Endodermal cell (in vitro differentiated cells): Measurements from ENCODE around the gene ZNF605. TPM values are rescaled to one million over a fixed set of nuclear protein-coding genes. Genes with fewer than 3 reads are reported as not detected.
A peak's percentile ranks its signal among the peaks of the same experiment; 100 is the strongest.

ENCODE experiments used
- DNase-seq: peaks from one replicate; pipeline ENCODE4 v3.0.0-alpha.2; 2017
- H3K27ac ChIP-seq: 2 replicates; pipeline ENCODE4 v1.5.1; 2013; ENCODE audit warnings: mild to moderate bottlenecking, low read depth, low read length, moderate library complexity
- H3K27me3 ChIP-seq: 2 replicates; pipeline ENCODE4 v1.6.1; 2013; ENCODE audit warnings: mild to moderate bottlenecking, low read length, moderate library complexity; ENCODE audit not compliant: insufficient read depth, control insufficient read depth, poor library complexity, severe bottlenecking
- H3K36me3 ChIP-seq: 2 replicates; pipeline ENCODE4 v1.7.0; 2013; ENCODE audit warnings: mild to moderate bottlenecking, low read length, moderate library complexity; ENCODE audit not compliant: control insufficient read depth, insufficient read depth
- H3K4me1 ChIP-seq: one replicate; pipeline ENCODE4 v1.7.0; 2013; ENCODE audit warnings: low read length; ENCODE audit not compliant: control insufficient read depth, insufficient read depth
- H3K4me3 ChIP-seq: 2 replicates; pipeline ENCODE4 v1.5.1; 2013; ENCODE audit warnings: mild to moderate bottlenecking, low read length, moderate library complexity
- H3K9ac ChIP-seq: 2 replicates; pipeline ENCODE4 v1.6.1; 2013; ENCODE audit warnings: mild to moderate bottlenecking, low read length, moderate library complexity; ENCODE audit not compliant: poor library complexity, severe bottlenecking; ENCODE audit errors: extremely low read depth
- H3K9me3 ChIP-seq: 2 replicates; pipeline ENCODE4 v1.6.1; 2013; ENCODE audit warnings: mild to moderate bottlenecking, low read length, moderate library complexity; ENCODE audit not compliant: control insufficient read depth
- H3K27ac Mint-ChIP-seq: 2 replicates; pipeline ENCODE4 v1.8.0; 2020; ENCODE audit warnings: mixed read lengths
- H3K27me3 Mint-ChIP-seq: 2 replicates; pipeline ENCODE4 v1.8.0; 2021; ENCODE audit warnings: mild to moderate bottlenecking, mixed read lengths; ENCODE audit not compliant: insufficient read depth
- H3K36me3 Mint-ChIP-seq: 2 replicates; pipeline ENCODE4 v1.8.0; 2020; ENCODE audit warnings: low read depth, mixed read lengths
- H3K4me1 Mint-ChIP-seq: 2 replicates; pipeline ENCODE4 v1.8.0; 2020; ENCODE audit warnings: mixed read lengths
- H3K4me3 Mint-ChIP-seq: 2 replicates; pipeline ENCODE4 v1.8.0; 2020; ENCODE audit warnings: mild to moderate bottlenecking, moderate library complexity, mixed read lengths
- H3K9me3 Mint-ChIP-seq: 2 replicates; pipeline ENCODE4 v1.8.0; 2020; ENCODE audit warnings: mild to moderate bottlenecking, mixed read lengths
- CTCF ChIP-seq: fragments of 200-600 bp; sonication (generic); conservative IDR thresholded peaks from 2 replicates; pipeline ENCODE4 v1.5.0; 2021; ENCODE audit warnings: antibody characterized with exemption, mild to moderate bottlenecking
- WGBS, 2 experiments: methylation state at CpG; one replicate each; pipeline versions ENCODE4 v1.1.5 to v1.1.7; 2013; ENCODE audit warnings: missing lambda C conversion rate in 2 of 2, mixed read lengths in 1 of 2; ENCODE audit not compliant: insufficient coverage in 1 of 2, insufficient read length in 1 of 2; 5-methylcytosine and 5-hydroxymethylcytosine counted together
- total RNA-seq, 2 donors: library from RNA; stranded (reverse); fragmentation: NEBNext Ultra II Directional in 1 of 2; extraction: Animal tissue kit (Norgen Biotek cat#: 25700) in 1 of 2; gene quantifications; 2 replicates in 1 of 2; 3 replicates in 1 of 2; pipeline ENCODE4 v1.2.1, GENCODE V29; 2021

The ZNF605 gene
- total RNA-seq, 2 donors from 2014 or later = 12.8 to 25.8 TPM

- Histone ChIP-seq H3K4me3 (peak overlapping the region; percentile 59), H3K9ac (no peak overlapping the region), H3K27ac (no peak overlapping the region), H3K36me3 (peaks cover 13% of the 10 kb centered on the region), H3K27me3 (no peaks in the 10 kb centered on the region), H3K4me1 (no peaks in the 10 kb centered on the region), H3K9me3 (peaks cover 85% of the 10 kb centered on the region)
- H3K27ac Mint-ChIP-seq = no peak overlapping the region
- no peaks in the 10 kb centered on the region for H3K4me1 Mint-ChIP-seq
- peak; percentile 63 for TF ChIP-seq CTCF
- peak; percentile 74 for DNase-seq
- peaks cover 96% of the 10 kb centered on the region for H3K9me3 Mint-ChIP-seq
- peaks cover 47% of the 10 kb centered on the region for H3K36me3 Mint-ChIP-seq
- H3K27me3 Mint-ChIP-seq = no peaks in the 10 kb centered on the region
- WGBS, 2 experiments = 88 to 97% methylated on average over 9 of the region's 9 CpGs
- no peak overlapping the region for H3K4me3 Mint-ChIP-seq
Measured at GRCh38 chr12:132921685-132922084, 34.4 kb downstream of the ZNF605 start.

DNA sequence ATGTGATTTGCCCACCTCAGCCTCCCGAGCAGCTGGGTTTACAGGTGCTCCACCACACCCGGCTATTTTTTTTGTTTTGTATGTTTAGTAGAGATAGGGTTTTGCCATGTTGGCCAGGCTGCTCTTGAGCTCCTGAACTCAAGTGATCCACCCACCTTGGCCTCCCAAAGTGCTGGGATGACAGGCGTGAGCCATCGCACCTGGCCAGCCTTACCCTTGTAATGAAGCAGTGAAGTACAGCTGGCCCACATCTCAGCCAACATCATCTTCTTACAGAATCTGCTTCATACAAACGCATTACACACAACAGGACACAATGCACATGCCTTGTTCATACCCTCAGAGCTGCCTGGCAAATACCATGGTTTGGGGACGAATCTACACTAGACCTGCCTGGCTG is 37.4 kb downstream of the ZNF605 start:
- H3K9ac ChIP-seq = no peak overlapping the region
- peaks cover 74% of the 10 kb centered on the region for H3K9me3 ChIP-seq
- H3K4me3 ChIP-seq = peak overlapping the region; percentile 49
- no peaks in the 10 kb centered on the region for H3K27me3 ChIP-seq
- no peak for TF ChIP-seq CTCF
- no peaks in the 10 kb centered on the region for H3K36me3 ChIP-seq
- H3K4me1 ChIP-seq = no peaks in the 10 kb centered on the region
- no peaks in the 10 kb centered on the region for H3K4me1 Mint-ChIP-seq
- WGBS, 2 experiments = 88 to 100% methylated on average over 4 to 6 of the region's 6 CpGs
- peaks cover 27% of the 10 kb centered on the region for H3K36me3 Mint-ChIP-seq
- H3K27me3 Mint-ChIP-seq = no peaks in the 10 kb centered on the region
- no peak for DNase-seq
- no peak overlapping the region for H3K27ac ChIP-seq
- H3K9me3 Mint-ChIP-seq = peaks cover 94% of the 10 kb centered on the region
- no peak overlapping the region for H3K4me3 Mint-ChIP-seq
- H3K27ac Mint-ChIP-seq = no peak overlapping the region

- peaks cover 36% of the 10 kb centered on the region for H3K9me3 ChIP-seq
- peaks cover 38% of the 10 kb centered on the region for H3K9me3 Mint-ChIP-seq
- H3K4me3 Mint-ChIP-seq = peak overlapping the region; percentile 74
- H3K27me3 ChIP-seq = no peaks in the 10 kb centered on the region
- peak overlapping the region; percentile 88 for H3K4me3 ChIP-seq
- peaks cover 28% of the 10 kb centered on the region for H3K27me3 Mint-ChIP-seq
- peak overlapping the region; percentile 34 for H3K9ac ChIP-seq
- no peaks in the 10 kb centered on the region for H3K4me1 ChIP-seq
- 7 to 40% methylated on average over 8 to 22 of the region's 22 CpGs for WGBS, 2 experiments
- H3K36me3 Mint-ChIP-seq = peaks cover 14% of the 10 kb centered on the region
- TF ChIP-seq CTCF = no peak
- peak overlapping the region; percentile 94 for H3K27ac Mint-ChIP-seq
- peak overlapping the region; percentile 49 for H3K27ac ChIP-seq
- H3K36me3 ChIP-seq = no peaks in the 10 kb centered on the region
- DNase-seq = no peak
- H3K4me1 Mint-ChIP-seq = no peaks in the 10 kb centered on the region
Measured at GRCh38 chr12:132909030-132909368, 47.1 kb downstream of the ZNF605 start.
